ENCODE results near the gene TMEM44. TPM values are rescaled to one million over a fixed set of nuclear protein-coding genes. Genes with fewer than 3 reads are reported as not detected.
A peak's percentile ranks its signal among the peaks of the same experiment; 100 is the strongest.

Gene TMEM44
- total RNA-seq, 1 experiment from 2014 or later, result 8.3 TPM

DNA sequence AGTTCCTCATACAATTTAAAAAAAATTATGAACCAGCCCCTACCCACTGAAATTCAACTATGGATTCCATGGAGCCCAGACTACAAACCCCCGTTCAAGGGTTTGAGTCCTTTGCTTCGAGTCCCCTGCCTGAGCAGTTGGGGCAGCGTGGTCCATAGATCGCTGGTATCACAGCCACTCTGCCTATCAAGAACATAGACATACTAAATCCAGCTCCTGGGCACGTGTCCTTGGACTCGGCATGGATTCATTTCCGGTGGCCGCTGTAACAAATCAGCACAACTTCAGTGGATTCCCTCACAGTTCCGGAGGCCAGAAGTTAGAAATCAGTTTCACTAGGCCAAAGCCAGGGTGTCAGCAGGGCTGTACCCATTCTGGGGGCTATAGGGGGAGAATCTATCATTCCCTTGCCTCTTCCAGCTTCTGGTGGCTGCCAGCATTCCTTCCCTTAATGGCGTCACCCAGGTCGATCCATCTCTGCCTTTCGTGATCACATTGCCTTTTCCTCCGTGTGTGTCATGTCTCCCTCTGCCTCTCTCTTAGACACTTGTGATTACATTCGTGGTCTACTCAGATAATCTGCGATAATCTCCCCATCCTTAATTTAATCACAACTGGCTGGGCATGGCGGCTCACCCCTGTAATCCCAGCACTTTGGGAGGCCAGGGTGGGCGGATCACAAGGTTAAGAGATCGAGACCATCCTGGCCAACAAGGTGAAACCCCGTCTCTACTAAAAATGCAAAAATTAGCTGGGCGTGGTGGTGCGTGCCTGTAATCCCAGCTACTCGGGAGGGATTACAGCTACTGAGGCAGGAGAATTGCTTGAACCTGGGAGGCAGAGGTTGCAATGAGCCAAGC lies 4.6 kb upstream of the TMEM44 start:
- TF ChIP-seq, protein P1, sequence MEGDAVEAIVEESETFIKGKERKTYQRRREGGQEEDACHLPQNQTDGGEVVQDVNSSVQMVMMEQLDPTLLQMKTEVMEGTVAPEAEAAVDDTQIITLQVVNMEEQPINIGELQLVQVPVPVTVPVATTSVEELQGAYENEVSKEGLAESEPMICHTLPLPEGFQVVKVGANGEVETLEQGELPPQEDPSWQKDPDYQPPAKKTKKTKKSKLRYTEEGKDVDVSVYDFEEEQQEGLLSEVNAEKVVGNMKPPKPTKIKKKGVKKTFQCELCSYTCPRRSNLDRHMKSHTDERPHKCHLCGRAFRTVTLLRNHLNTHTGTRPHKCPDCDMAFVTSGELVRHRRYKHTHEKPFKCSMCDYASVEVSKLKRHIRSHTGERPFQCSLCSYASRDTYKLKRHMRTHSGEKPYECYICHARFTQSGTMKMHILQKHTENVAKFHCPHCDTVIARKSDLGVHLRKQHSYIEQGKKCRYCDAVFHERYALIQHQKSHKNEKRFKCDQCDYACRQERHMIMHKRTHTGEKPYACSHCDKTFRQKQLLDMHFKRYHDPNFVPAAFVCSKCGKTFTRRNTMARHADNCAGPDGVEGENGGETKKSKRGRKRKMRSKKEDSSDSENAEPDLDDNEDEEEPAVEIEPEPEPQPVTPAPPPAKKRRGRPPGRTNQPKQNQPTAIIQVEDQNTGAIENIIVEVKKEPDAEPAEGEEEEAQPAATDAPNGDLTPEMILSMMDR (IDR thresholded peaks at IDR 0.05; ENCODE audit: unreplicated experiment), result no peak
- no peak for DNase-seq (ENCODE audit: unreplicated experiment)
- H3K4me3 Mint-ChIP-seq (ENCODE audit: unreplicated experiment), result no peak overlapping the region
- ChIA-PET CTCF (interaction anchor here (0.6 to 1.1 kb wide), 2 partner anchors 44 to 46 kb away, joined by 3 read pairs; no protein-coding TSS in a partner anchor), POLR2A (interaction anchor here (0.8 kb wide), 1 partner anchor 165 kb away, joined by 3 read pairs; no protein-coding TSS in a partner anchor)
- peaks cover 24% of the 10 kb centered on the region for H3K36me3 Mint-ChIP-seq (ENCODE audit: insufficient read depth, unreplicated experiment)
- intact Hi-C loops (cut with micrococcal nuclease), result no loop called here
- no TSS peak for BruUV-seq (replicated peaks)
- no peaks in the 10 kb centered on the region for H3K27me3 Mint-ChIP-seq (ENCODE audit: insufficient read depth, unreplicated experiment)
- no peaks in the 10 kb centered on the region for H3K9me3 Mint-ChIP-seq (ENCODE audit: unreplicated experiment)
- H3K4me1 Mint-ChIP-seq (ENCODE audit: insufficient read depth, unreplicated experiment), result peaks cover 6% of the 10 kb centered on the region
- H3K27ac Mint-ChIP-seq (ENCODE audit: low read depth, unreplicated experiment), result no peak overlapping the region

DNA sequence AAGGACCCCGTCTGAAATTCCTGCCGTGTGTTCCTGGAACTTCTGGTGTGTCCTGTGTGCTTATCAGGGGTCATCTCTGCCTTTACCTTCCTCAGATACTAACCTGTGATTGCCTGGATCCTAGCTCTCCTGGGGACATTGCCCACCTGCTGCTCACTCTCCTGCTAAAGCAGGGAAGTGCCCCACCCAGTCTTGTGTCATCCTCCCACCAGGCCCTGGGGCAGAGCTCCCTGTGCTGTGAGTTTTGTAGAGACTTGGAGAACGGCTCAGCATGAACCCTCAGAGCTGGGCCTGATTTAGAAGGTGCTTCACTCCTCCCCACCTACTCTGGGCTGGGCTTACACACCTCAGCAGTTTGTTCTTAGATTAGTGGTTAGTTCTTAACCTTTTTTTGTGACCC lies 3.8 kb upstream of the TMEM44 start:
- CTCF ChIA-PET, result interaction anchor here (0.6 to 1.1 kb wide), 2 partner anchors 31 to 43 kb away, joined by 3 read pairs; no protein-coding TSS in a partner anchor
- Mint-ChIP-seq H3K36me3 (ENCODE audit: insufficient read depth, unreplicated experiment) (peaks cover 18% of the 10 kb centered on the region), H3K4me1 (ENCODE audit: insufficient read depth, unreplicated experiment) (peaks cover 6% of the 10 kb centered on the region), H3K27ac (ENCODE audit: low read depth, unreplicated experiment) (no peak overlapping the region), H3K27me3 (ENCODE audit: insufficient read depth, unreplicated experiment) (no peaks in the 10 kb centered on the region), H3K9me3 (ENCODE audit: unreplicated experiment) (no peaks in the 10 kb centered on the region), H3K4me3 (ENCODE audit: unreplicated experiment) (no peak overlapping the region)
- peak; percentile 39 for DNase-seq (ENCODE audit: unreplicated experiment)
- POLR2A ChIA-PET, result interaction anchor here (0.6 to 0.8 kb wide), 2 partner anchors 164 to 802 kb away, joined by 3 read pairs; no protein-coding TSS in a partner anchor
- no TSS peak for BruUV-seq (replicated peaks)
- intact Hi-C loops (cut with micrococcal nuclease), result no loop called here
- TF ChIP-seq, protein P1 (IDR thresholded peaks at IDR 0.05; ENCODE audit: unreplicated experiment), result no peak

DNA sequence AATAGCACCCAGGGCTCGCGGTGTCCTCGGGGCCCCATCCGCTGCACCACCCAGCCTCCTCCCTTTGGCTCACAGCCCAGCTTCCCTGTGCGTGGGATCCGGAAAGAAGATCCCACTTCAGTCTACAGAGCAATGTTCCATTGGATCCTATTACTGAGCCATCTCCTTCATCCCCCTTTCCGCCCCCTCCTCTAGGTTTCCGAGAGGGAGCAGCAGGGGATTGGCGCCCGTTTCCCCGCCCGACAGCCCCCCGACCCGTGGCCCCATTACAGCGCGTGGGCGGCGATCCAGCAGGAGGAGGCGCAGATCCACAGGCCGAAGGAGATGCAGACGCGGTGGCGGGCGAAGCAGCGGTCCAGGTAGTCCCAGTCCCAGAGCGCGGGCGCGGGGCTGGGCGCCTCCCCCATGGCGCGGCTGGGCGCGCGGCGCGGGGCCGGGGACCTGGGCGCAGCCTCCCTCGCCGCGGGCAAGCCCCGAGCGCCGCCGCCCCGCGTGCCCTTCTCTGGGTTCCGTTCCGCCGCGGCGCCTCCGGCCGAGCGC lies 340 bp downstream of the TMEM44 start:
- BruUV-seq (replicated peaks), result no TSS peak
- no peaks in the 10 kb centered on the region for H3K27me3 Mint-ChIP-seq (ENCODE audit: insufficient read depth, unreplicated experiment)
- peaks cover 6% of the 10 kb centered on the region for H3K4me1 Mint-ChIP-seq (ENCODE audit: insufficient read depth, unreplicated experiment)
- TF ChIP-seq, protein P1 (IDR thresholded peaks at IDR 0.05; ENCODE audit: unreplicated experiment), result no peak
- CTCF ChIA-PET, result interaction anchor here (0.6 to 1.8 kb wide), 5 partner anchors 14 to 639 kb away, joined by 3 to 13 read pairs (median 4); partner anchors contain the start of gene XXYLT1
- DNase-seq (ENCODE audit: unreplicated experiment), result peak; percentile 54
- H3K9me3 Mint-ChIP-seq (ENCODE audit: unreplicated experiment), result no peaks in the 10 kb centered on the region
- POLR2A ChIA-PET, result interaction anchor here (0.6 to 2.6 kb wide), 5 partner anchors 10 to 1468 kb away, joined by 3 to 14 read pairs (median 6); partner anchors contain the start of gene LSG1
- intact Hi-C loops (cut with micrococcal nuclease), result loop anchor here (1.0 kb wide), 1 partner anchor 161 kb away; no protein-coding TSS in a partner anchor
- H3K36me3 Mint-ChIP-seq (ENCODE audit: insufficient read depth, unreplicated experiment), result no peaks in the 10 kb centered on the region
- H3K27ac Mint-ChIP-seq (ENCODE audit: low read depth, unreplicated experiment), result no peak overlapping the region
- H3K4me3 Mint-ChIP-seq (ENCODE audit: unreplicated experiment), result peak overlapping the region; percentile 92
